ENCODE data around the gene ATXN1. TPM values are rescaled to one million over a fixed set of nuclear protein-coding genes. Genes with fewer than 3 reads are reported as not detected.

Gene ATXN1
- total RNA-seq (10 to 100 TPM; 32.2 to 82.7 (median 47.4) TPM), polyA plus RNA-seq (1 to 10 TPM; 1.5 to 3.0 TPM), total RNA-seq (44.3 reads per million, percentile 68 among the genes with 10 or more reads in this experiment)

GRCh38 chr6:16760516-16761470 is at the start of gene ATXN1:
Gene ATXN1, minus strand, starts transcription at chr6:16761460.
- POLR2A ChIA-PET: interaction anchor here (0.6 to 2.2 kb wide), 4 partner anchors 10 to 441 kb away, joined by 3 to 15 read pairs (median 5); no protein-coding TSS in a partner anchor
- ATAC-seq: no peak
- CTCF ChIA-PET: interaction anchor here (0.7 to 2.8 kb wide), 3 partner anchors 11 to 438 kb away, joined by 3 to 18 read pairs (median 3); no protein-coding TSS in a partner anchor
- H3K27me3 ChIP-seq (ENCODE audit: control insufficient read depth in 2 of 2, insufficient read depth in 2 of 2, low read length in 2 of 2): no peaks in the 10 kb centered on the region
- H3K9me3 ChIP-seq (ENCODE audit: control insufficient read depth in 2 of 3, low read length in 3 of 3): no peaks in the 10 kb centered on the region
- DNase-seq: peak; percentile 39 to 87 (median 66)
- peaks cover 7 to 32% of the 10 kb centered on the region in 2 donors for H3K4me1 ChIP-seq (ENCODE audit: control insufficient read depth in 2 of 2, insufficient read depth in 2 of 2, low read length in 2 of 2)
- peak within 1 kb of the TSS; percentile 95 to 100 (median 97) for H3K27ac Mint-ChIP-seq
- H3K27ac ChIP-seq (ENCODE audit: low read depth, low read length): peak within 1 kb of the TSS; percentile 95
- H3K36me3 Mint-ChIP-seq: peaks cover 0 to 13% (median 0%) of the 10 kb centered on the region in 5 donors
- H3K36me3 ChIP-seq (ENCODE audit: control insufficient read depth in 2 of 3, insufficient read depth in 3 of 3, low read length in 3 of 3): peaks cover 0 to 6% (median 0%) of the 10 kb centered on the region in 3 experiments
- peaks cover 0 to 4% (median 0%) of the 10 kb centered on the region in 5 donors for H3K27me3 Mint-ChIP-seq
- H3K4me3 ChIP-seq (ENCODE audit: low read length): peak within 1 kb of the TSS; percentile 91
- intact Hi-C loops (cut with micrococcal nuclease): loop anchor here (1.0 to 10.0 kb wide), 27 partner anchors 9 to 1627 kb away; partner anchors contain the start of genes DTNBP1 (in 2 of the 2), KDM1B (in 2 of the 2), NUP153 (in 2 of the 2) and TPMT (in 2 of the 2)
- peaks cover 20 to 60% (median 42%) of the 10 kb centered on the region in 7 donors for H3K4me1 Mint-ChIP-seq
- peaks cover 0 to 5% (median 0%) of the 10 kb centered on the region in 11 donors for H3K9me3 Mint-ChIP-seq
- peak within 1 kb of the TSS; percentile 93 to 100 (median 98) for H3K4me3 Mint-ChIP-seq

- no peaks in the 10 kb centered on the region for H3K27me3 ChIP-seq (ENCODE audit: control insufficient read depth in 2 of 2, insufficient read depth in 2 of 2, low read length in 2 of 2)
- ATAC-seq (no peak), DNase-seq (no peak)
- no peak overlapping the region for H3K27ac Mint-ChIP-seq
- H3K36me3 Mint-ChIP-seq: peaks cover 5 to 21% (median 18%) of the 10 kb centered on the region in 5 donors
- intact Hi-C loops (cut with micrococcal nuclease): no loop called here
- no peaks in the 10 kb centered on the region for H3K36me3 ChIP-seq (ENCODE audit: control insufficient read depth in 2 of 3, insufficient read depth in 3 of 3, low read length in 3 of 3)
- H3K27ac ChIP-seq (ENCODE audit: low read depth, low read length): no peak overlapping the region
- ChIA-PET POLR2A (no interaction called here), CTCF (interaction anchor here (0.7 kb wide), 1 partner anchor 1068 kb away, joined by 4 read pairs; no protein-coding TSS in a partner anchor)
- no peaks in the 10 kb centered on the region for H3K4me1 ChIP-seq (ENCODE audit: control insufficient read depth in 2 of 2, insufficient read depth in 2 of 2, low read length in 2 of 2)
- no peak overlapping the region for H3K4me3 Mint-ChIP-seq
- peaks cover 0 to 5% (median 0%) of the 10 kb centered on the region in 3 experiments for H3K9me3 ChIP-seq (ENCODE audit: control insufficient read depth in 2 of 3, low read length in 3 of 3)
- H3K4me1 Mint-ChIP-seq: no peaks in the 10 kb centered on the region
- no peak overlapping the region for H3K4me3 ChIP-seq (ENCODE audit: low read length)
- H3K27me3 Mint-ChIP-seq: peaks cover 0 to 15% (median 7%) of the 10 kb centered on the region in 5 donors
- peaks cover 7 to 30% (median 20%) of the 10 kb centered on the region in 11 donors for H3K9me3 Mint-ChIP-seq
These were observed 49.2 kb upstream of the ATXN1 start for GRCh38 chr6:16810411-16810810.

GRCh38 chr6:16809753-16810358 is 48.6 kb upstream of the ATXN1 start:
- peaks cover 5 to 21% (median 18%) of the 10 kb centered on the region in 5 donors for H3K36me3 Mint-ChIP-seq
- H3K27ac Mint-ChIP-seq: no peak overlapping the region

GRCh38 chr6:16807956-16808355 is 46.7 kb upstream of the ATXN1 start:
- ChIA-PET POLR2A (no interaction called here), CTCF (no interaction called here)
- intact Hi-C loops (cut with micrococcal nuclease): no loop called here

More at GRCh38 chr6:16809753-16810358, 48.6 kb upstream of the ATXN1 start:
- CTCF ChIA-PET: interaction anchor here (0.7 kb wide), 1 partner anchor 1069 kb away, joined by 4 read pairs; no protein-coding TSS in a partner anchor
- no peak overlapping the region for H3K4me3 ChIP-seq (ENCODE audit: low read length)
- DNase-seq: no peak
- no peaks in the 10 kb centered on the region for H3K36me3 ChIP-seq (ENCODE audit: control insufficient read depth in 2 of 3, insufficient read depth in 3 of 3, low read length in 3 of 3)
- Mint-ChIP-seq H3K4me1 (no peaks in the 10 kb centered on the region), H3K4me3 (no peak overlapping the region), H3K9me3 (peaks cover 7 to 30% (median 20%) of the 10 kb centered on the region in 11 donors), H3K27me3 (peaks cover 0 to 15% (median 7%) of the 10 kb centered on the region in 5 donors)
- POLR2A ChIA-PET: no interaction called here
- peaks cover 0 to 5% (median 0%) of the 10 kb centered on the region in 3 experiments for H3K9me3 ChIP-seq (ENCODE audit: control insufficient read depth in 2 of 3, low read length in 3 of 3)
- H3K27ac ChIP-seq (ENCODE audit: low read depth, low read length): no peak overlapping the region
- intact Hi-C loops (cut with micrococcal nuclease): no loop called here
- no peaks in the 10 kb centered on the region for H3K27me3 ChIP-seq (ENCODE audit: control insufficient read depth in 2 of 2, insufficient read depth in 2 of 2, low read length in 2 of 2)
- H3K4me1 ChIP-seq (ENCODE audit: control insufficient read depth in 2 of 2, insufficient read depth in 2 of 2, low read length in 2 of 2): no peaks in the 10 kb centered on the region
- ATAC-seq: no peak

GRCh38 chr6:16806363-16806762 is 45.1 kb upstream of the ATXN1 start:
- Histone ChIP-seq H3K9me3 (ENCODE audit: control insufficient read depth in 2 of 3, low read length in 3 of 3) (no peaks in the 10 kb centered on the region), H3K36me3 (ENCODE audit: control insufficient read depth in 2 of 3, insufficient read depth in 3 of 3, low read length in 3 of 3) (no peaks in the 10 kb centered on the region), H3K27ac (ENCODE audit: low read depth, low read length) (no peak overlapping the region), H3K4me3 (ENCODE audit: low read length) (no peak overlapping the region), H3K27me3 (ENCODE audit: control insufficient read depth in 2 of 2, insufficient read depth in 2 of 2, low read length in 2 of 2) (no peaks in the 10 kb centered on the region), H3K4me1 (ENCODE audit: control insufficient read depth in 2 of 2, insufficient read depth in 2 of 2, low read length in 2 of 2) (no peaks in the 10 kb centered on the region)
- intact Hi-C loops (cut with micrococcal nuclease): no loop called here
- Mint-ChIP-seq H3K4me1 (no peaks in the 10 kb centered on the region), H3K27ac (no peak overlapping the region), H3K36me3 (peaks cover 0 to 5% (median 2%) of the 10 kb centered on the region in 5 donors), H3K9me3 (peaks cover 0 to 12% (median 3%) of the 10 kb centered on the region in 11 donors), H3K27me3 (peaks cover 0 to 13% (median 0%) of the 10 kb centered on the region in 5 donors), H3K4me3 (no peak overlapping the region)
- DNase-seq (no peak), ATAC-seq (no peak)
- ChIA-PET CTCF (no interaction called here), POLR2A (no interaction called here)

More at GRCh38 chr6:16807956-16808355, 46.7 kb upstream of the ATXN1 start:
- Mint-ChIP-seq H3K4me3 (no peak overlapping the region), H3K4me1 (no peaks in the 10 kb centered on the region), H3K27ac (no peak overlapping the region), H3K36me3 (peaks cover 5 to 15% (median 12%) of the 10 kb centered on the region in 5 donors), H3K9me3 (peaks cover 2 to 23% (median 13%) of the 10 kb centered on the region in 11 donors), H3K27me3 (peaks cover 0 to 15% (median under 1%) of the 10 kb centered on the region in 5 donors)
- no peak overlapping the region for H3K4me3 ChIP-seq (ENCODE audit: low read length)
- no peak for DNase-seq
- H3K36me3 ChIP-seq (ENCODE audit: control insufficient read depth in 2 of 3, insufficient read depth in 3 of 3, low read length in 3 of 3): no peaks in the 10 kb centered on the region
- no peaks in the 10 kb centered on the region for H3K27me3 ChIP-seq (ENCODE audit: control insufficient read depth in 2 of 2, insufficient read depth in 2 of 2, low read length in 2 of 2)
- ATAC-seq: no peak
- H3K27ac ChIP-seq (ENCODE audit: low read depth, low read length): no peak overlapping the region
- H3K4me1 ChIP-seq (ENCODE audit: control insufficient read depth in 2 of 2, insufficient read depth in 2 of 2, low read length in 2 of 2): no peaks in the 10 kb centered on the region
- peaks cover 0 to 5% (median 0%) of the 10 kb centered on the region in 3 experiments for H3K9me3 ChIP-seq (ENCODE audit: control insufficient read depth in 2 of 3, low read length in 3 of 3)
